ENCODE results near the gene GALNT18. TPM values are rescaled to one million over a fixed set of nuclear protein-coding genes. Genes with fewer than 3 reads are reported as not detected.

GALNT18 gene
- total and polyA plus RNA-seq, 4 donors, result 17.7 to 109 (median 63.7) TPM

DNA sequence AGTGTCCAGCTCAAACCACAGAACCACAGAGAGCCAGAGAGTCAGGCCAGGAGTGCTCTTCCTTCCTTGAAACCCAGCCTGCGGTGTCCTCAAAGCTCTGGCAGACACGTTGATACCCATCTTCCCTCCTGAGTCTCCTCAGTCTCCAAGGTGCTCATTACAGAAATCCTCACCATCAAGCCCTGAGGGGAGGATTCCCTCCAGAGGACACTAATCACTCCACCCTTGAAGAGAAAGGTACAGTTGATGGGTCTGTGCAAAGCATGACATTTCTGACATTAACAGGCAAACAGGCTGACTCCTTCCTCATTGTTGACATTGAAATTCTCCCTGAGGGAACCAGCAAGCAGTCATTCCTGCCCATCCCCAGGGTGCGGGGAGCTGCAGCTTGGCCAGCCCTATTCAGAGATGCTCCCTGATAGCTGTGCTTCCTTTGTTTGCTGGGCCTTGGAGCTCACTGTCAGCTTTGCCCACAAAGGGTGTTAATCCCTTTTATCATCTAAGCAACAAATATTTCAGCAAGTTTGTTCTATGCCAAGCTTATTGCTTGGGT is 167.1 kb downstream of the GALNT18 start:
- TF ChIP-seq, protein P1, sequence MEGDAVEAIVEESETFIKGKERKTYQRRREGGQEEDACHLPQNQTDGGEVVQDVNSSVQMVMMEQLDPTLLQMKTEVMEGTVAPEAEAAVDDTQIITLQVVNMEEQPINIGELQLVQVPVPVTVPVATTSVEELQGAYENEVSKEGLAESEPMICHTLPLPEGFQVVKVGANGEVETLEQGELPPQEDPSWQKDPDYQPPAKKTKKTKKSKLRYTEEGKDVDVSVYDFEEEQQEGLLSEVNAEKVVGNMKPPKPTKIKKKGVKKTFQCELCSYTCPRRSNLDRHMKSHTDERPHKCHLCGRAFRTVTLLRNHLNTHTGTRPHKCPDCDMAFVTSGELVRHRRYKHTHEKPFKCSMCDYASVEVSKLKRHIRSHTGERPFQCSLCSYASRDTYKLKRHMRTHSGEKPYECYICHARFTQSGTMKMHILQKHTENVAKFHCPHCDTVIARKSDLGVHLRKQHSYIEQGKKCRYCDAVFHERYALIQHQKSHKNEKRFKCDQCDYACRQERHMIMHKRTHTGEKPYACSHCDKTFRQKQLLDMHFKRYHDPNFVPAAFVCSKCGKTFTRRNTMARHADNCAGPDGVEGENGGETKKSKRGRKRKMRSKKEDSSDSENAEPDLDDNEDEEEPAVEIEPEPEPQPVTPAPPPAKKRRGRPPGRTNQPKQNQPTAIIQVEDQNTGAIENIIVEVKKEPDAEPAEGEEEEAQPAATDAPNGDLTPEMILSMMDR (IDR thresholded peaks at IDR 0.05; ENCODE audit: control extremely low read depth, extremely low read depth), result no peak
- H3K4me3 ChIP-seq, result no peak overlapping the region
- 74 to 82% methylated on average over 3 of the region's 3 CpGs for WGBS, 2 donors
- H3K9ac ChIP-seq (ENCODE audit: insufficient read depth in 1 of 2, low read length in 2 of 2), result no peak overlapping the region
- no peaks in the 10 kb centered on the region for H3K9me3 ChIP-seq (ENCODE audit: control insufficient read depth in 4 of 4, insufficient read depth in 3 of 4, low read length in 3 of 4)
- H3K4me1 ChIP-seq (ENCODE audit: control insufficient read depth in 5 of 5, insufficient read depth in 5 of 5, low read length in 5 of 5), result peaks cover 0 to 7% (median 0%) of the 10 kb centered on the region in 5 donors
- no peaks in the 10 kb centered on the region for H3K36me3 ChIP-seq (ENCODE audit: control insufficient read depth in 4 of 4, insufficient read depth in 4 of 4, low read length in 4 of 4)
- H3K27ac ChIP-seq (ENCODE audit: low read depth in 1 of 2, low read length in 1 of 2), result no peak overlapping the region
- H3K27me3 ChIP-seq (ENCODE audit: control insufficient read depth in 3 of 3, insufficient read depth in 3 of 3, low read length in 2 of 3), result no peaks in the 10 kb centered on the region
- ATAC-seq (ENCODE audit: insufficient read depth, low FRiP score) (no peak), DNase-seq (no peak)

DNA sequence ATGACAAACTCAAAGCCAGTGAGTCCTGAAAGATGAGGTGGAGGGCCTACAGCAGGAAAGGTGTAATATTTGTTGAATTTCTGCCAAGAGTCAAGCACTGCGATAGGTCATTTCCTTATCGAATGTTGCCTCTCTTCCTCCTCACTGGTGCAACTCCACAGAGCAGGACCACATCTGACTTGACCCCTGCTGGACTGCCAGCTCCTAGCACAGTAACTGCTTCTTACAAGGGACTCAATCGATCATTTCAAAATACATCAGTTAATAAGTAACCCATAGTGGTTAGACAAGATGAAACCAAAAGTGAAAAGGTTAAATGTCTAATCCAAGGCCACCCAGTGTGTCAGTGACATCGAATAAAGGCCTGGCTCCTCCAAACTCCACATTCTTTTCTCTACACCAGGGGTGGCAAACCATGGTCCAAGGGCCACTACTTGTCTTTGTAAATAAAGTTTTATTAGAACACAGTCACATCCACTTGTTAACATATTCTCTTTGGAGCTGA is 170.3 kb downstream of the GALNT18 start:
- DNase-seq, result no peak
- peaks cover 0 to 3% (median 0%) of the 10 kb centered on the region in 4 donors for H3K36me3 ChIP-seq (ENCODE audit: control insufficient read depth in 4 of 4, insufficient read depth in 4 of 4, low read length in 4 of 4)
- no peaks in the 10 kb centered on the region for H3K9me3 ChIP-seq (ENCODE audit: control insufficient read depth in 4 of 4, insufficient read depth in 3 of 4, low read length in 3 of 4)
- H3K27me3 ChIP-seq (ENCODE audit: control insufficient read depth in 3 of 3, insufficient read depth in 3 of 3, low read length in 2 of 3), result no peaks in the 10 kb centered on the region
- 57 to 77% methylated on average over 4 of the region's 4 CpGs for WGBS, 2 donors
- H3K9ac ChIP-seq (ENCODE audit: insufficient read depth in 1 of 2, low read length in 2 of 2), result no peak overlapping the region
- H3K4me3 ChIP-seq, result no peak overlapping the region
- ATAC-seq (ENCODE audit: insufficient read depth, low FRiP score), result no peak
- TF ChIP-seq, protein P1 (IDR thresholded peaks at IDR 0.05; ENCODE audit: control extremely low read depth, extremely low read depth), result no peak
- peaks cover 0 to 6% (median 0%) of the 10 kb centered on the region in 5 donors for H3K4me1 ChIP-seq (ENCODE audit: control insufficient read depth in 5 of 5, insufficient read depth in 5 of 5, low read length in 5 of 5)
- peak overlapping the region in 1 of 2 donors; percentile 23 for H3K27ac ChIP-seq (ENCODE audit: low read depth in 1 of 2, low read length in 1 of 2)

DNA sequence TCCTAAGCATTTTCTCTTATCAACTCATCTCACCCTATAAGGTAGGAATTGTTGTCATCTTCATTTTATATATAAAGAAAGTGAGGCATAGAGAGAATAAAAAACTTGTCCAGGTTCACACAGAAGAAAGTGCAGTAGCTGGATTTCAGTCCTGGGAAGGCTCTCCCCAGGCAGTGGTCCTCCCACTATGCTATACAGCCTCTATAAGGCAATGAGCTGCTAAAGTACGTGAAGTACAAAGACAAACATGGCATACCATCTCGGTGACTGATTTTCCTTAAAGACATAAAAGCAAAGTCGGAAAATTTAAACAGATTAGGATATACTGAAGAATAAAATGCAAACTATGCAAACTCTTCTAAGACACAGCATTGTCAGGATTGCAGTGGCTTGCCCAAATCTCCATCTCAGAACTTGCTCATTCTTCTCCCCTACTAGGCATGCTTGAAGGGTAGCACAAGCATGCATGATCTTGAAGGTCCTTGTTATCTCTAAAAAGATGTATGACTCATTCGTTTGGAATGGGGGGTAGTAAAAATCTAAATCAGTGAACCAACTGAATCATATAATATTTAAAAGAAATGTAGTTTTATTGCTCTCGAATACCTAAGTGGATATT is 171.0 kb downstream of the GALNT18 start:
- Histone ChIP-seq H3K27ac (ENCODE audit: low read depth in 1 of 2, low read length in 1 of 2) (no peak overlapping the region), H3K4me3 (no peak overlapping the region), H3K9ac (ENCODE audit: insufficient read depth in 1 of 2, low read length in 2 of 2) (no peak overlapping the region), H3K36me3 (ENCODE audit: control insufficient read depth in 4 of 4, insufficient read depth in 4 of 4, low read length in 4 of 4) (peaks cover 0 to 3% (median 0%) of the 10 kb centered on the region in 4 donors), H3K27me3 (ENCODE audit: control insufficient read depth in 3 of 3, insufficient read depth in 3 of 3, low read length in 2 of 3) (no peaks in the 10 kb centered on the region), H3K4me1 (ENCODE audit: control insufficient read depth in 5 of 5, insufficient read depth in 5 of 5, low read length in 5 of 5) (peaks cover 0 to 12% (median 0%) of the 10 kb centered on the region in 5 donors), H3K9me3 (ENCODE audit: control insufficient read depth in 4 of 4, insufficient read depth in 3 of 4, low read length in 3 of 4) (no peaks in the 10 kb centered on the region)
- WGBS, 2 donors, result 67 to 82% methylated on average over 5 of the region's 5 CpGs
- DNase-seq, result no peak
- ATAC-seq (ENCODE audit: insufficient read depth, low FRiP score), result no peak
- TF ChIP-seq, protein P1 (IDR thresholded peaks at IDR 0.05; ENCODE audit: control extremely low read depth, extremely low read depth), result no peak
